Liver (tissue), 3 donors: ENCODE data around the gene IL17RB.

Experiments used
- CTCF ChIP-seq: fragments of 150-350 bp; IDR thresholded peaks from 2 replicates; pipeline ENCODE4 v1.5.1; 2017; ENCODE audit warnings: improper control_type of control experiment, low read depth, low read length; ENCODE audit not compliant: missing input control
- FOXA2 ChIP-seq: IDR thresholded peaks from 2 replicates; pipeline ENCODE4 v1.6.1; 2016; ENCODE audit warnings: antibody characterized with exemption
- HNF4A ChIP-seq, 2 donors: conservative IDR thresholded peaks; 2 replicates each; pipeline ENCODE4 v1.6.1; 2016; ENCODE audit warnings: antibody characterized with exemption in 2 of 2, mild to moderate bottlenecking in 2 of 2
- REST ChIP-seq: IDR thresholded peaks from 2 replicates; pipeline ENCODE4 v1.6.1; 2016; ENCODE audit warnings: antibody characterized with exemption, mild to moderate bottlenecking
- RXRA ChIP-seq, 2 donors: IDR thresholded peaks; 2 replicates each; pipeline ENCODE4 v1.6.1; 2017 to 2018; ENCODE audit warnings: antibody characterized with exemption in 2 of 2, mild to moderate bottlenecking in 1 of 2
- SP1 ChIP-seq: IDR thresholded peaks from 2 replicates; pipeline ENCODE4 v1.6.1; 2018; ENCODE audit warnings: antibody characterized with exemption, mild to moderate bottlenecking
- TF ChIP-seq, protein P1 (sequence below): IDR thresholded peaks from 2 replicates; pipeline ENCODE4 v1.6.1; 2016; ENCODE audit warnings: antibody characterized with exemption
- donor health status: healthy.
- donor health status: healthy.

DNA sequence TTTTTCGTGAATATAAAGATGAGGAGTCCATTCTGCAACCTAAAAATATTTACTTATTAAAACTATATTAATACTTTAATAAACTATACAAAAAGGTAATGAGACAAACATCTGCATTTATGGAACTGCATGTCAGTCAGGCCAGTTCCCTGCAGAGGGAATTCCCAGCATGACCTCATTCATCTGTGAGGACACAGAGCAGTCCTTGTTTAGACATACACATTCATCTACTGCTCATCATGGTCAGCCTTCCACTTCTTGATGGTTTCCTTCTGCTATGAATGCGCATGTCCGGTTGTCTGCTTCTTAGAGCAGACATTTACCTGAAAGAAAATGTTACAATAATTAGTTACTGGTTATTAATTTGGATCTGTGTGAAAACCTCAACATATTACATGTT is 38.9 kb downstream of the IL17RB start:
- TF ChIP-seq CTCF (no peak), RXRA (IDR thresholded peaks at IDR 0.05) (no peak), HNF4A (conservative IDR thresholded peaks at IDR 0.05) (no peak), SP1 (no peak), FOXA2 (no peak), REST (no peak)
- TF ChIP-seq, protein P1, sequence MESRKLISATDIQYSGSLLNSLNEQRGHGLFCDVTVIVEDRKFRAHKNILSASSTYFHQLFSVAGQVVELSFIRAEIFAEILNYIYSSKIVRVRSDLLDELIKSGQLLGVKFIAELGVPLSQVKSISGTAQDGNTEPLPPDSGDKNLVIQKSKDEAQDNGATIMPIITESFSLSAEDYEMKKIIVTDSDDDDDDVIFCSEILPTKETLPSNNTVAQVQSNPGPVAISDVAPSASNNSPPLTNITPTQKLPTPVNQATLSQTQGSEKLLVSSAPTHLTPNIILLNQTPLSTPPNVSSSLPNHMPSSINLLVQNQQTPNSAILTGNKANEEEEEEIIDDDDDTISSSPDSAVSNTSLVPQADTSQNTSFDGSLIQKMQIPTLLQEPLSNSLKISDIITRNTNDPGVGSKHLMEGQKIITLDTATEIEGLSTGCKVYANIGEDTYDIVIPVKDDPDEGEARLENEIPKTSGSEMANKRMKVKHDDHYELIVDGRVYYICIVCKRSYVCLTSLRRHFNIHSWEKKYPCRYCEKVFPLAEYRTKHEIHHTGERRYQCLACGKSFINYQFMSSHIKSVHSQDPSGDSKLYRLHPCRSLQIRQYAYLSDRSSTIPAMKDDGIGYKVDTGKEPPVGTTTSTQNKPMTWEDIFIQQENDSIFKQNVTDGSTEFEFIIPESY, result no peak
